PC-9 (cell line): ENCODE results near the gene DNAJC3. TPM values are rescaled to one million over a fixed set of nuclear protein-coding genes. Genes with fewer than 3 reads are reported as not detected.
"Not testable (repeated sequence)": the region's sequence is repeated elsewhere in the genome, so short reads cannot be mapped to it uniquely, and the experiment has no call there.

ENCODE experiments used
- BruUV-seq: library from RNA; stranded (reverse); fragments of 400-500 nt; replicated peaks from 2 replicates; lab custom pipeline; 2021; lab: Mats Ljungman, UMichigan
- CTCF ChIA-PET: fragments of 300-600 bp; sonication (Branson Sonifier 250); formaldehyde crosslinking; loops from one replicate; lab custom pipeline; 2022; ENCODE audit warnings: antibody characterized with exemption; lab: Charles Lee
- POLR2A ChIA-PET: fragments of 300-600 bp; sonication (Branson Sonifier 250); formaldehyde crosslinking; loops from one replicate; lab custom pipeline; 2022; ENCODE audit warnings: antibody characterized with exemption; ENCODE audit not compliant: unreplicated experiment; lab: Charles Lee
- DNase-seq, 2 experiments: peaks; one replicate each; pipeline versions ENCODE4 v3.0.0 to v3.0.0-alpha.2; 2015 to 2022; ENCODE audit warnings: mixed read lengths in 1 of 2
- H2AFZ ChIP-seq: fragments of 200-600 bp; sonication (generic); 2 replicates; pipeline ENCODE4 v1.8.1; 2017; ENCODE audit warnings: antibody characterized with exemption
- H3F3A ChIP-seq: fragments of 200-600 bp; sonication (generic); 2 replicates; pipeline ENCODE4 v1.8.1; 2017; ENCODE audit warnings: antibody characterized with exemption, mild to moderate bottlenecking, low read depth; ENCODE audit not compliant: insufficient read depth
- H3K27ac ChIP-seq: fragments of 200-600 bp; sonication (generic); 2 replicates; pipeline ENCODE4 v1.6.1; 2016; ENCODE audit warnings: mixed run types
- H3K27me3 ChIP-seq: fragments of 200-600 bp; sonication (generic); 2 replicates; pipeline ENCODE4 v1.6.1; 2016; ENCODE audit warnings: low read depth, mixed run types; ENCODE audit not compliant: insufficient read depth
- H3K36me3 ChIP-seq: fragments of 200-600 bp; sonication (generic); 2 replicates; pipeline ENCODE4 v1.6.1; 2016; ENCODE audit warnings: low read depth, mixed run types
- H3K4me1 ChIP-seq: fragments of 200-600 bp; sonication (generic); replicated peaks from 2 replicates; pipeline ENCODE4 v1.6.1; 2016; ENCODE audit warnings: mixed run types; ENCODE audit not compliant: insufficient read depth
- H3K4me2 ChIP-seq: fragments of 200-600 bp; sonication (generic); 2 replicates; pipeline ENCODE4 v1.6.1; 2017; ENCODE audit warnings: mixed run types
- H3K4me3 ChIP-seq: fragments of 200-600 bp; sonication (generic); 2 replicates; pipeline ENCODE4 v1.6.1; 2016; ENCODE audit warnings: mixed run types
- H3K79me2 ChIP-seq: fragments of 200-600 bp; sonication (generic); 2 replicates; pipeline ENCODE4 v1.6.1; 2017; ENCODE audit warnings: low read depth, mixed run types
- H3K9me2 ChIP-seq: fragments of 200-600 bp; sonication (generic); 2 replicates; pipeline ENCODE4 v1.8.1; 2017; ENCODE audit warnings: mild to moderate bottlenecking; ENCODE audit not compliant: insufficient read depth
- H3K9me3 ChIP-seq: fragments of 200-600 bp; sonication (generic); 2 replicates; pipeline ENCODE4 v1.8.1; 2016; ENCODE audit warnings: low read depth; ENCODE audit not compliant: insufficient read depth
- H4K20me1 ChIP-seq: fragments of 200-600 bp; sonication (generic); 2 replicates; pipeline ENCODE4 v1.8.1; 2017; ENCODE audit not compliant: insufficient read depth
- EZH2 ChIP-seq: fragments of 200-600 bp; sonication (generic); IDR thresholded peaks from 2 replicates; pipeline ENCODE4 v1.8.0; 2017; ENCODE audit warnings: antibody characterized with exemption, low read depth
- intact Hi-C: fragments of 100-400 bp; cut with micrococcal nuclease; formaldehyde crosslinking; loops from one replicate; pipeline ENCODE4 v1.10.0; 2022; ENCODE audit not compliant: unreplicated experiment
- total RNA-seq: library from RNA; stranded (reverse); gene quantifications from 2 replicates; pipeline ENCODE4 v1.2.3, GENCODE V29; 2021
- TF ChIP-seq, protein P1 (sequence below): fragments of 200-600 bp; sonication (generic); conservative IDR thresholded peaks from 2 replicates; pipeline ENCODE4 v1.6.1; 2017; ENCODE audit warnings: mixed run types, antibody characterized with exemption, mild to moderate bottlenecking, moderate library complexity

Gene DNAJC3
- total RNA-seq, 1 experiment from 2014 or later: 10.5 TPM

DNA sequence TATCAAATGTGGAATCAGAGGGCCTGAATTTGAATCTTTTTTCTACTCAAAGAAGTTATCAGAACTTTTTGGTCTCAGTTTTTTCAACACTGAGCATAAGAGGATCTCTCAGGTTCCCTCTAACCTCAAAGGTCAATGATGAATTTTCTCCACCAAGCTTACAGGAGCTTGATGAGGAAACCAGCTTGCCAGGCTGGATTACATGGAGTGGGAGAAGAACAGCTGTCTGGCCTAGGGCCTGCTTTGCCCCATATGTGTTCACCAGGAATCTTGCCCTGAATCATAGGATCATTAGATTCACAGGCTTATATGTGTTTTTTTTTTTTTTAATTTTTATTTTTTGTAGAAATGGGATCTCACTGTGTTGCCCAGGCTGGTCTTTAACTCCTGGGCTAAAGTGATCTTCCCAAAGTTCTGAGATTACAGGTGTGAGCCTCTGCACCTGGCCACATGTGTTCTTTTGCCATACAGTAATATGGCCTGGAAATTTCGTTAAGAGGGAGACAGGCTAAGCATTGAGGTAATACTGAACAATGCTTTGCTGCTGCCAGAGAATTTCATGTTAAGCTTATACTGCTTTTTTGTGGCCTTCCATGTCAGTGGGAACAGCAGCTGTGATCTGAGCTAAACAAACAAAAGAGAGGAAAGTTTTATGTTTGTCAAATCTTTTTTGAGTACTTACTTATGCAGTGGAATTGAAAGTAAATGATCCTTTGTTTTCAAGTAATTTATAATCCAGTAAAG, 110.6 kb downstream of the DNAJC3 start:
- POLR2A ChIA-PET: no interaction called here
- peaks cover 8% of the 10 kb centered on the region; the same call in 1 of the 2 replicates for H3F3A ChIP-seq
- no peaks in the 10 kb centered on the region for H3K27me3 ChIP-seq
- CTCF ChIA-PET: no interaction called here
- no peak overlapping the region for H3K4me3 ChIP-seq
- H3K9me2 ChIP-seq: peaks cover 5% of the 10 kb centered on the region; the same call in 1 of the 2 replicates
- no peak for DNase-seq
- BruUV-seq: no TSS peak
- TF ChIP-seq EZH2: no peak
- TF ChIP-seq, protein P1, sequence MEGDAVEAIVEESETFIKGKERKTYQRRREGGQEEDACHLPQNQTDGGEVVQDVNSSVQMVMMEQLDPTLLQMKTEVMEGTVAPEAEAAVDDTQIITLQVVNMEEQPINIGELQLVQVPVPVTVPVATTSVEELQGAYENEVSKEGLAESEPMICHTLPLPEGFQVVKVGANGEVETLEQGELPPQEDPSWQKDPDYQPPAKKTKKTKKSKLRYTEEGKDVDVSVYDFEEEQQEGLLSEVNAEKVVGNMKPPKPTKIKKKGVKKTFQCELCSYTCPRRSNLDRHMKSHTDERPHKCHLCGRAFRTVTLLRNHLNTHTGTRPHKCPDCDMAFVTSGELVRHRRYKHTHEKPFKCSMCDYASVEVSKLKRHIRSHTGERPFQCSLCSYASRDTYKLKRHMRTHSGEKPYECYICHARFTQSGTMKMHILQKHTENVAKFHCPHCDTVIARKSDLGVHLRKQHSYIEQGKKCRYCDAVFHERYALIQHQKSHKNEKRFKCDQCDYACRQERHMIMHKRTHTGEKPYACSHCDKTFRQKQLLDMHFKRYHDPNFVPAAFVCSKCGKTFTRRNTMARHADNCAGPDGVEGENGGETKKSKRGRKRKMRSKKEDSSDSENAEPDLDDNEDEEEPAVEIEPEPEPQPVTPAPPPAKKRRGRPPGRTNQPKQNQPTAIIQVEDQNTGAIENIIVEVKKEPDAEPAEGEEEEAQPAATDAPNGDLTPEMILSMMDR: no peak
- intact Hi-C loops: no loop called here
- no peaks in the 10 kb centered on the region for H3K9me3 ChIP-seq
- H3K79me2 ChIP-seq: no peaks in the 10 kb centered on the region
- H3K4me1 ChIP-seq: peaks cover 8% of the 10 kb centered on the region
- no peak overlapping the region for H2AFZ ChIP-seq
- H3K36me3 ChIP-seq: peaks cover 18% of the 10 kb centered on the region
- no peak overlapping the region for H3K27ac ChIP-seq
- no peak overlapping the region for H3K4me2 ChIP-seq
- H4K20me1 ChIP-seq: no peaks in the 10 kb centered on the region

DNA sequence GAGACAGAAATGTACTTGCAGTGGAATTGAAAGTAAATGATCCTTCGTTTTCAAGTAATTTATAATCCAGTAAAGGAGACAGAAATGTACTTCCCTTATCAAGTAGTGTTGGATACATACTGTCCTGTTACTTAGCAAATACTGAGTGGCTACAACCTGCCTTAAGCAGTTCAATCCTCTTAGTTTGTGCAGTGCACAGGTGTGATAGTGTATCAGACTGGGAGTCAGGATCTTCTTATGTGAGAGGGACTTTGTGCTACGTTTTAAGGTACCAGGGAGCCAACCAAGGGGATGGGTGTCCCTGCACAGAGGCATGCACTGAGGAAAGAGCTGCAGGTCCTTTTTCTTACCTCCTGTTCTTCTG, 111.1 kb downstream of the DNAJC3 start:
- Histone ChIP-seq H3K27me3 (no peaks in the 10 kb centered on the region), H3K4me1 (peaks cover 8% of the 10 kb centered on the region), H3K27ac (no peak overlapping the region), H2AFZ (no peak overlapping the region), H3K4me3 (no peak overlapping the region), H3K4me2 (no peak overlapping the region), H3F3A (peaks cover 8% of the 10 kb centered on the region; the same call in 1 of the 2 replicates), H3K9me3 (no peaks in the 10 kb centered on the region), H3K36me3 (peaks cover 22% of the 10 kb centered on the region), H4K20me1 (no peaks in the 10 kb centered on the region), H3K9me2 (peaks cover 5% of the 10 kb centered on the region; the same call in 1 of the 2 replicates), H3K79me2 (no peaks in the 10 kb centered on the region)
- ChIA-PET POLR2A (no interaction called here), CTCF (no interaction called here)
- no TSS peak for BruUV-seq
- intact Hi-C loops: no loop called here
- TF ChIP-seq EZH2: no peak
- TF ChIP-seq, protein P1: no peak
- DNase-seq: no peak

DNA sequence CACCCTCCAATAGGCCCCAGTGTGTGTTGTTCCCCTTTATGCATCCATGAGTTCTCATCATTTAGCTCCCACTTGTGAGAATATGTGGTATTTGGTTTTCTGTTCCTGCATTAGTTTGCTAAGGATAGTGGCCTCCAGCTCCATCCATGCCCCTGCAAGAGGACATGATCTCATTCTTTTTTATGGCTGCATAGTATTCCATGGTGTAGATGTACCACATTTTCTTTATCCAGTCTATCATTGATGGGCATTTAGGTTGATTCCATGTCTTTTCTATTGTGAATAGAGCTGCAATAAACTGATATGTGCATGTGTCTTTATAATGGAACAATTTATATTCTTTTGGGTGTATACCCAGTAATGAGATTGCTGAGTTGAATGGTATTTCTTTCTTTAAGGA, 112.4 kb downstream of the DNAJC3 start:
- H3K27me3 ChIP-seq, H4K20me1 ChIP-seq, H3K9me3 ChIP-seq, H3K9me2 ChIP-seq, H3K4me1 ChIP-seq, BruUV-seq, intact Hi-C loops, H3K79me2 ChIP-seq, CTCF ChIA-PET, POLR2A ChIA-PET, H3K4me2 ChIP-seq, H3K4me3 ChIP-seq, H2AFZ ChIP-seq, H3F3A ChIP-seq, DNase-seq, H3K27ac ChIP-seq: not testable (repeated sequence)
- H3K36me3 ChIP-seq: peaks cover 22% of the 10 kb centered on the region
